GM19372 (cell line): ENCODE data around the gene ANKRD13D.

ENCODE experiments used
- ATAC-seq: cut with Tn5 transposase; IDR thresholded peaks from one replicate; pipeline ENCODE4 v1.9.1; 2021; ENCODE audit warnings: mild to moderate bottlenecking, low read depth, moderate library complexity; ENCODE audit not compliant: unreplicated experiment

The ANKRD13D gene

GRCh38 chr11:67349928-67350465 lies 60.9 kb downstream of the ANKRD13D start:
- no peak for ATAC-seq

GRCh38 chr11:67351275-67352005 lies 62.3 kb downstream of the ANKRD13D start:
- ATAC-seq = no peak
